SKM-1 (cell line): Measurements from ENCODE around the gene SHPK.

ENCODE experiments used
- DNase-seq: peaks from one replicate; lab custom pipeline; 2025; ENCODE audit not compliant: unreplicated experiment; lab: John Stamatoyannopoulos, UW

Gene SHPK, protein sequence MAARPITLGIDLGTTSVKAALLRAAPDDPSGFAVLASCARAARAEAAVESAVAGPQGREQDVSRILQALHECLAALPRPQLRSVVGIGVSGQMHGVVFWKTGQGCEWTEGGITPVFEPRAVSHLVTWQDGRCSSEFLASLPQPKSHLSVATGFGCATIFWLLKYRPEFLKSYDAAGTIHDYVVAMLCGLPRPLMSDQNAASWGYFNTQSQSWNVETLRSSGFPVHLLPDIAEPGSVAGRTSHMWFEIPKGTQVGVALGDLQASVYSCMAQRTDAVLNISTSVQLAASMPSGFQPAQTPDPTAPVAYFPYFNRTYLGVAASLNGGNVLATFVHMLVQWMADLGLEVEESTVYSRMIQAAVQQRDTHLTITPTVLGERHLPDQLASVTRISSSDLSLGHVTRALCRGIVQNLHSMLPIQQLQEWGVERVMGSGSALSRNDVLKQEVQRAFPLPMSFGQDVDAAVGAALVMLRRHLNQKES

DNA sequence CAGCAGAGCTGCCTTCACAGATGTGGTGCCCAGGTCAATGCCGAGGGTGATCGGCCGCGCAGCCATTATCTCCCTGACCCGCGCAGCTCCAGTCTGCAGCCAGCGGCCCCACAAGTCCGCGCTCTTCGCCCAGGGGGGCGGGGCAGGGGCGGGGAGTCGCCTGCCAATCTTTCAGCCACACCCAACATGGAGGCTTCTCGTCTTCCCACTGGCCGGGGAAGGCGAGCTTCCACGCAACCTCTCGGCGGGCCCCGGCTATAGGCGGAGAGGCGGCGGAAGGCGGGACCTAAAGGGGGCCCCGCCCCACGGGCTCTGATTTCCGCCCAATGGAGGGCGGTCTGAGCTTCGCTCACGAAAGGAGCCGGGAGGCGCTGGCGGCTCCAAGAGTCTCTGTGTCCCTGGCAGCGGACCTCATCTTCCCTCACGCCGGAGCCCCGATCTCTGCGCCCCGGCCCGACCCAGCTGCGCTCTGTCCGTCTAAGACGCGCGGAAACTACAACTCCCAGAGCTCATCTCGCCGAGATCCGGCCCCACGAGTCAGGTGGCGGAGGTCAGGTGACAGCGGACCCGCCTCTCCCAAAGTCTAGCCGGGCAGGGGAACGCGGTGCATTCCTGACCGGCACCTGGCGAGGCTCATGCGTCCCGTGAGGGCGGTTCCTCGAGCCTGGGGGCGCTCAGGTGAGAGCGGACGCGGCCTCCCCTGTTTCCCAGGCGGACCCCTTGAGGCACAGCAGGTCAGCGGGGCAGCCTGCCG is at the start of gene SHPK, which contains the start of gene CTNS:
Gene SHPK, minus strand, starts transcription at position 97 of the 754 bp plus-strand sequence. Its CDS starts 31 bp downstream, at position 66.
Gene CTNS, plus strand, starts transcription at position 607 of the 754 bp plus-strand sequence. CDS start 3,447 bp downstream, outside the sequence.
- peak; percentile 70 for DNase-seq

DNA sequence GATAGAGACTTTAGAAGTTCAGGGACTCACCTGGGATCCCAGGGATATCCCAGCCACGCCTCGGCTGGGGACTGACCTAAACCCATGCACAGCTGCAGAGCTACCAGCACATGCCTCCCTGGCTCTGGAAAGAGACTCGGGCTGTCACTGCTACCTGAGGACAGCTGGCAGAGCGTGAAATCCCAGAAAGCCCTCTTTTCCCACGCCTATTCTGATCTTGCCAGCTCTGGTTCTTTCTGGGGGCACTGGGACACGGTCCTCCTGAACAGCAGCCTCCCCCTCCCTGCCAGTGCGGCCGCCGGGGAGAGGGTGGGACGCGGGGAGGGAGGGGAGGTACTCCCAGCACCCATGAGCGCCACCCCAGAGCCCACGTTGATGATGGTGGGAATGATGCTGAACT is 49.1 kb upstream of the SHPK start:
- DNase-seq, result no peak

DNA sequence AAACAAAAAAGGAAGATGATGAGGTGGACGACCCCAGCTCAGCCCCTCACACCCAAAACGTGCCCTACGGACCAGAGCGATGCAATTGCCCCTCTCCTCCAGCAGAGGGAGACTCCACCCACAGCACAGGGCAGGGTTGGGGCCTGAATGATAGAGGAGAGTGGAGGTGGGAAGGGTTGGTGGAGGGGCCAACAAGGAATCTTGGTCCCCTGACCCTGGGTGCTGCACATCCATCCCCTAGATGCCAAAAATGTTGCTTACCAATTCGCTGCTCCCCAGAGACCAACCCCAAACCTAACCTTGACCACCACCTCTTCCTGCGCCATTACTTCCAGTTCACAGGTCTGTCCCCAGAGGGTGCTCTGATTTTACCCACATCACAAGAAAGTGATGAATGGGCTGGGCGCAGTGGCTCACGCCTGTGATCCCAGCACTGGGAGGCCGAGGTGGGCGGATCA is 47.0 kb upstream of the SHPK start:
- no peak for DNase-seq

DNA sequence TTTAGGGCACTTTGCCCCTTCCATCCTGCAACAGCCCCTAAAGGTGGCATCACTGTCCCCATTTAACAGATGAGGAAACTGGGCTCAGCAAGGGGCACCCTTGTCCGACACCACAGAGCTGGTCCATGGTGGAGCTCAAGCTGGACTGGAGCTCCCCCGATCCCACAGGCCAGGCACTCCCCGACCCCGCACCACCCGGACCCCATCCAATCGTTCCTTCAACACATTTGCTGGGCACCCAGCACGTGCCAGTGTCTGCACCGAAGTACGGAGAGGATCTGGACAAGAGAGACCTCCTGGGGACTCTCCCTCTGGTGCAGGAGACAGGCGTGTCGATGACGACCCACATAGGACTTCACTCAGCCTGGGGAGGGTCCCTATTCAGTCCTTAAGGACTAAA is 46.0 kb upstream of the SHPK start:
- no peak for DNase-seq

DNA sequence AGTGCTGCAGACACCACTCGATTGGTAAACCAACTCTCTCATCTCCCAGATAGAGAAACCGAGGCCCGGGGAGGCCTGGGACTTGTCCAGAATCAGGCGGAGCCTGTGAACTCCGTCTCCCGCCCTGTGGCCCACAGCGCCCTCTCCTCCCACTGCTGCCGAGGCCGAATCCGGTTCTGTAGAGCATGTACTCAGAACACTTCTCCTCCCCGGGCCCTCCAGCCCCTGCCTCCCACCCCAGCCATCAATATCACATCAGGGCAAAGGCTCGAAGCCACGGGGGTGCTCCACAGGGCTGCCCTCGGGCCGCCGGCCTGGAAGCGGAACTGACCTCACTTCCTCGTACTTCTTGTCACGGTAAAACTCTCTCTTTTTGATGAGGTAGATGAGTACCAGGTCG is 45.5 kb upstream of the SHPK start:
- DNase-seq, result no peak

DNA sequence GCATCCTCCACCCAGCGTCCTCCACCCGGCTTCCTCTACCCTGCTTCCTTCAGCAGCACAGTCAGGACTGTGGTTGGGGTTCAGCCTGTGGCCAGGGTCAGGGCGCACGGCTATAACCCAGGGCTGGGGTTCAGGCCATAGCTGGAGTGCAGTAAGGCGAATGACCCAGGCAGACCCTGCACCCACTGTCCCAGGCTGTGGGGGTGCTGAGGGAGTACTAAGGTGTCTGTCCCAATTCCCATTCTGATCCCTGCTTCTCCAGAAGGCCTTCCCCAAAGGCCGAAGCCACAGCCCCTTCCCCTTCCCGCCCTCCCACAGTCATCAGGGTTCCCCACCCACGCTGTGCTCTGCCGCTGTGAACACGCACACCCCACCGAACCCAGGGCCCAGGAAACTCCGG is 45.0 kb upstream of the SHPK start:
- no peak for DNase-seq

DNA sequence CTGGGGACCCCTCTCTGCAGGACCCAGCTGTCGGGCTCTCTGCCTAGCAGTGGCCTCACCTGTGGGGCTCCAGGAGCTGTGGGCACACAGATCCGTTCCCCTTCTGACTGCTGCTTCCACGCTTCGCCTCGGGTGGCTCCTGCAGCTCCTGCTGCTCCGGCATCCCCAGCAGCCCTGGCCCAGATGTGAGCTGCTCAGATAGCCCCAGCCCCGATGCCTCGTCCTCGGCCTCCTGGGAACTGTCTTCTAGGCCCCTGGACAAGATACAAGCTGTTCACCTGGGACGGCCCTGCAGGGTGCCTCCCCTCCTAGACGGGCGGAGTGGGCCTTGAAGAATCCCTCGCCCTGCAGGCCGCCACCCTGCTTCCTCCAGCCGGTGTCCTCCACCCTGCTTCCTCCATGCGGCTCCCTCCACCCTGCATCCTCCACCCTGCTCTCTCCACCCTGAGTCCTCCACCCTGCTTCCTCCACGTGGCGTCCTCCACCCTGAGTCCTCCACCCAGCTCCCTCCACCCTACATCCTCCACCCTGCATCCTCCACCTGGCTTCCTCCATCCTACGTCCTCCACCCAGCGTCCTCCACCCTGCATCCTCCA is 43.6 kb upstream of the SHPK start:
- no peak for DNase-seq

DNA sequence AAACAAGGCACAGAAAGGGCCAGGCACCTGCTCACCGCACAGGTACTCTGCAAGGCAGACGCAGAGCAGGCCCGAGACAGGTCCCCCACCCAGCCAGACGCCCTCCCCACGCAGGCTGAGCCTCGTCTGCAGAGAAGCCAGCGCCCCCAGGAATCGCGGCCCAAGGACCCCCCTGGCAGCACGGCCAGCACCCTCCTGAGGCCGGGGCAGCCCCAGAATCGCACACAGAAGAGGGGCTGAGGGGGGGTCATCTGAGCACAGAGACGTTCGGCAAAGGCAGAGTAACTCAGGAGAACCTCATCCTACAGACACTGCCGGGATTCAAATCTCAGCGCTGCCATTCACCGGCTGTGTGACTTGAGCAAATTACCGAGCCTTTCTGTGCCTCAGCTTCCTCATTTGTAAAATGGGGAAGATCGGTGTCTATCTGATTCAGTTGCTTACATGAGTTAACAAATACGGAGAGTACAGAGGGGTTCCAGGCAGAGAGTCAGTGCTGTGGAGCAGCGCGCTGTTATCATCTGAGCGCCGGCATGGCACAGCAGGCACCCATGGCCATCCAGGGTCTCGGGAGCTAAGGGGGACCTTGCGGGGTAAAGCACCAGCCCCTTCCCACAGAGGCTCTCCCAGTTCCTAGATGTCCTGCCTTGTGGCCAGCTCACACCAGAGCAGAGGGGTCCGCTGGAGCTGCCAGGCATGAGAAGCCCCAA is 42.9 kb upstream of the SHPK start:
- DNase-seq, result no peak

DNA sequence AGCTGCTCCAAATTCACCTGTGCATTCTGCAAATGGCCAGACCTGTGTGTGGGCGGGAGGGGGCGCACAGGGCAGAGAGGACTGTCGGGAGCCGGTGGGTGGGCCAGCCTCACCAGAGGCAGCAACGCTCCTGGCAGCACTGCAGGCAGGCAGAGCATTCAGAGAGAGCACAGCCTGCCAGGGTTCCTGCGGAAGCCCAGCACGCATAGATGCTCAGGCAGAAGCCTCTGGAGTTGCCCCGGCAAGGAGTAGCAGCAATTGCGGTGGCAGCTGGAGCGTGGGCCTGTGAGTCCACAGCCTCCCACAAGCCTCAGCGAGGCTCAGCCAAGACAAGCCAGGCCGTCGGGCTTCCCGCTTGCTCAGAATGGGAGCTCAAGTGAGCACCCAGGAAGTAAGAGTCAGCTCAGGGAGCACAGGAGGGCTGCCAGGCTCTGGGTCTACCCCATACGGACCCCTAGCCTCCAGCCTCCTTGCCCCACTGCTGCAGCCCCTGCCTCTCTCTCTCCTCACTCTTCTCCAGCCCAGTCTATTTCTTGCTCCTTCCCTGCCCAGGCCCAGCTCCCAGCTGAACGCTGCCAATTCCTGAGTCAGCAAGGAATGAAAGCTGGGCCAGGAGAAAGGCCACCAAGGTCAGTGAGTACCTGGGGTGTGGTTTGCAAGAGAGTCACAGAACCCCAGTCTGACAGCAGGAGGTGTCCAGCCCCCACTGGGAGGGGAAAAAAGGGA is 42.2 kb upstream of the SHPK start:
- DNase-seq, result no peak

DNA sequence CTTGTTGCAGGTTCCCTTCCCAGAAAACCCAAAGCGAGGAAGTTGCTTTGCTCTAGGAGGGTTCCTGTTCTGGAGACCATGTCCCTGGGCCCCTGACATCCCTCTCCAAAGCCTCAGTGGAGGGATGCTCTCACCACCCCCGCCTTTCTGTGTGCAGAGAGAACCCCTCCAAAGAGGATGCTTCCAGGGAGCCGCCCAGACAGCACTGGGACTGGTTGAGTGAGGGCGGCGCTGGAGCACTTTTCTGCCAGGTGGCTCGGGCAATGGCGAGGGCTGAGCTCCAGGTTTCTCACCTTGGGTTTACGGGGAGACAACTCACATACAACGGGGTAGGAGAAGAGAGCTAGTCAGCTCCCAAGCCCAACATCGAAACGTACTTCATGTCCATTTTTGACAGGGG is 39.8 kb upstream of the SHPK start:
- DNase-seq, result no peak

DNA sequence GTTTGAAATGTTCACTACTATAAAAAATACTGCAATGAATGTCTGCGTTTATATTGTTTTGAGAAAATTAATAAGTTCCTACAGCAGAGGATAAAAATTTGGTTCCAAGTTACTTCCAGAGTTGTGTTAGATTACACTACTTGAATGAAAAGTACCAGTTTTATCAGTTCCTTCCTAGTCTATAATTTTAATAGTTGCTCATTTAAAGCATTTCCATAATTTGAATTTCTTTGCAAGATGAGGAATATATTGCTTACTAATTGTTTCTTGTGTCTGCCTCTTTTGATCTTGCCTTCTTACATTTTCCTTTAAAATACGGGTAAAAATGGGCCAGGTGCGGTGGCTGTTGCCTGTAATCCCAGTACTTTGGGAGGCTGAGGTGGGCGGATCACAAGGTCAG is 36.5 kb upstream of the SHPK start:
- DNase-seq, result no peak

DNA sequence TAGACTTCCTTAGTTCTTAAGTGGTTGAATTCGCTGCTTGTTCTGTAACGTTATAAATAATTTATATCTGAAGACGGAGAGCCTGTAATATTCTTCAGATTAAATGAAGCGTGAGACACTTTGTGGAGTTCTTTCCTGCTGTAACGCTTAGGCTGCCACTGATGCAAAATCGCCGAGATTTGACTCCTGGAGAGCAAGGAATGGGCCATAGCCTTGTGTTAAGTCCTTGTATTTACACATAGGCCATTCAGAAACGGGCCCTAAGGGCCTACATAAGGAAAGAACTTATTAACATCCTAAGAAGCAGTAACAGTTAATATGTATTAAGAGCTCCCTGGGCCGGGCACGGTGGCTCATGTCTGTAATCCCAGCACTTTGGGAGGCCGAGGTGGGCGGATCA is 33.5 kb upstream of the SHPK start:
- DNase-seq, result no peak

DNA sequence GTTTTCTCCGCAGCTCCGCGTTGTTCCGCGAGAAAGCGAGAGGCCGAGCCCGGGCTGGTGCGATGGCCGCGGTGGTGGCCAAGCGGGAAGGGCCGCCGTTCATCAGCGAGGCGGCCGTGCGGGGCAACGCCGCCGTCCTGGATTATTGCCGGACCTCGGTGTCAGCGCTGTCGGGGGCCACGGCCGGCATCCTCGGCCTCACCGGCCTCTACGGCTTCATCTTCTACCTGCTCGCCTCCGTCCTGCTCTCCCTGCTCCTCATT is 33.0 kb upstream of the SHPK start:
- no peak for DNase-seq

DNA sequence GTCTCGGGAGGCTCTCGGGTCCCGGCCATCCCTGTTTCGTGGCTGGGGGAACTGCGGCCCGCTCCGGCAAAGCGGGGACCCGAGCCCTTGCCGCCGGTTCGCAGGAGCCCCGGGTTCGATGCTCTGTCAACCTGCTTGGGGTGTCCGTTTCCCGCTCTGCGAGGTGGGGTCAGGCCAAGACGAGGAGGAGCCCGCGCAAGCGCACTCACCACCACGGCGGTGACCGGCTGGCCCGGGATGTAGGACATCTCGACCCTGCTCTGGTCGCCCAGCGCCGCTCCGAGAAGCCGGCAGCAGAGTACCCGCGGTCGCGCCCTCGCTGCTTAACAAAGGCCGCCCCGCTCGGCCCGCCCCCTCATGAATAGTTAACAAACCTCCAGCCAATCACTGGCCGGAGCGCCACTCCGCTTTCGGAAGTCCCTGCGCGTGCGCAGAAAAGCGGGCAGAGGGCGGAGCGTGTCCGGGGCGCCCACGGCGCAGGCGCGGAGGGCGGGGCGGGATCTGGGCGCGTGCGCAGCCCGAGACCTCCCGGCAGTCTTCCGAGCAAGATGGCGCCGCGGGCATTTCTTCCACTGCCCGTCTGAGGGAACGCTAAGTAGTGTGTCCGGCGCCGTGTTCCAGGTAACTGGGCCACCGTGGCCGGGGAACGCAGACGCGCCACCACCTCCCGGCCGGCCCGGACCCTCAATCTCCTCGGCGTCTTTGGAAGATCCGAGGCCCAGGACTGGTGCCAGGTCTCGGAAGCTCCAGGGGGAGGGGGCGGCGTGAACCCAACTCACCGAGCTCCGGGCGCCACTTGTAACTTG is 32.4 kb upstream of the SHPK start, which contains the start of the genes EMC6 and TAX1BP3:
Gene EMC6, plus strand, starts transcription at position 534 of the 806 bp plus-strand sequence. CDS start 335 bp downstream, outside the sequence.
Gene TAX1BP3, minus strand, starts transcription at position 300 of the 806 bp plus-strand sequence. Its CDS starts 52 bp downstream, at position 248.
- DNase-seq, result peak; percentile 44

DNA sequence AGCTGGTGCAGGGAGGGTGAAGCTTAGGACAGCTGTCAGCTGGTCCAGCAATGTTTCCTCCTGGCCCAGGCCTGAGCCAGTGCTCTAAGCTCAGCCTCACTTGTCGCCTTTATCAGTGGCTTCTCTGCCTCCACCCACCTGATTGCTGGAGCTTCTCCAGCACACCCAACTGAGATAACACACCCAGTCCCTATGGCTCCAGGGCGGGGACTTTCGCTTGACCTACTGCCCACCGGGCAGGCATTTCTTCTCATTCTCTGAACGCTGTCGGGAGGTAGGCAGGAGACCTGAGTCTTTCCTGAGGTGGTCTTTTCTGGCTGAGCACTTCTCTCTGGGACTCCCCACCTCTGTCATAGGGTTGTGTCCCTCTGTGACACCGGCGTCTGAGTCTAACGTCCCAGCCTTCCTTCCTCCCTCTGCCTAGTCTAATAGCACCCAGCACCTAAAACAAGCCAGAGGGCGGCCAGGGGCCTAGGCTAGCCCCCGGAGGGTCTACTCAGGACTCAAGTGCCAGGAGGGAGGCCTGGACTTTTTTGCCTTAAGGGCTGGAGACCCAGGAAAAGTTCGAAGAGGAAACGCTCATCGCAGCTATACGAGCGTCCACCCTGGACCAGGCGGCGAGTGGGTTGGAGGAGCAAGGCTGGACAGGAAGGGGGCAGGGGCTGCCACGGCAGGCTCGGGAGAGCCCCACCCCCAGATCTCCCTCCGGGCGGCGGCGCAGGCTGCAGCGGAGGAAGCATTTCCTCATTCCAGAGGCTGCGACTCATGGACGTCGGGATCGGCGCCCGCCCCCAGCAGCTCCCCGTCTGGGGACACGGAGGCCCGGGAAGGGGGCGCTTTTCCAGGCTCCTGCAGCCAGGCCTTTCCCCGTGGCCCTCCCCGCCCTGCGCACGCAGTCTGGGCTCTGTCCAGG is 31.6 kb upstream of the SHPK start:
- no peak for DNase-seq

DNA sequence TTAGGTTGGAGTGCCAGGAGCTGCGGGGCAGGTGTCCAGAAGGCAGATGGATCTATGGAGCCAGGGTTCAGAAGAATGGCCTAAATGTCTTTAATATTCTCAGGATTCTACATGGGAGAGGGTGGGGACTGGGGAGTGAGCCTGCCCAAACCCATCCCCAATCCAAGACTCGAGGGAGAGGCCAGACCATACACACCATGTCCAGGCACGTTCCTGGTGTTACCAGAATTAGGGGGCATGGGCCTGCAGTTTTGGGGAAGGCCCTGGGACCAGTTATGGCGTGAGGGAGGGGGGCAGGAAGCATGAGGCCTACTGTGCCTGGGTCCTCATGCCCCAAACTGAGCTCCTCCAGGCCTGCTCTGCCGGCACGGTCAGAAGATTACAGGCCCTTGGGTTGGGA is 30.5 kb upstream of the SHPK start:
- DNase-seq, result no peak

DNA sequence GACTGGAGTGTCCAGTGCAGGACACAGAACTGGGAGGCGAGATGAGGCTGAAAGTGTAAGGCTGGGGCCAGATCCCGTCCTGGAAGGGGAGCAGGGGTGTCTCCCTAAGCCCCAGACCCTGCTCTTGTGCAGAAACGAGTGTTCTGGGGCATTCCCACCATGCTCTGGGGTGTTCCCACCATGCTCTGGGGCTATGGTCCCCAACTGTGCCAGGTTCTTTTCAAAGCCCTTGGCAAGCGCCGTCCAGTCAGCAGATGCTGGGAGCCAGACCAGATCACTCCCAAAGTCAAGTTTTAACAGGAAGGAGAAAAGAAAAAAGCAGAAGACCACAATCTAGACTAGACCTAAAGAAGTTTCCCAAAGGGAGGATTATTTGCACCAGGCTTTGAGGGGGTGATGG is 29.8 kb upstream of the SHPK start:
- no peak for DNase-seq
